H9 (cell line): Measurements from ENCODE around the gene ROBO1. TPM values are rescaled to one million over a fixed set of nuclear protein-coding genes. Genes with fewer than 3 reads are reported as not detected.

ENCODE experiments used
- DNase-seq: peaks from one replicate; pipeline ENCODE4 v3.0.0-alpha.2; 2017
- H2AFZ ChIP-seq: one replicate; pipeline ENCODE4 v1.6.1; 2013; ENCODE audit warnings: mild to moderate bottlenecking, low read length, control low read depth, moderate library complexity
- H2AK5ac ChIP-seq: 2 replicates; pipeline ENCODE4 v1.6.1; 2013; ENCODE audit warnings: low read length, control low read depth, mixed read lengths; ENCODE audit not compliant: insufficient read length
- H2BK120ac ChIP-seq: one replicate; pipeline ENCODE4 v1.6.1; 2013; ENCODE audit warnings: low read depth, mild to moderate bottlenecking, low read length, control low read depth, inconsistent platforms; ENCODE audit not compliant: poor library complexity, severe bottlenecking
- H2BK12ac ChIP-seq: 2 replicates; pipeline ENCODE4 v1.6.1; 2013; ENCODE audit warnings: low read length, control low read depth, mixed read lengths, low read depth; ENCODE audit not compliant: insufficient read length
- H2BK15ac ChIP-seq: 2 replicates; pipeline ENCODE4 v1.6.1; 2013; ENCODE audit warnings: low read depth, low read length, control low read depth
- H2BK20ac ChIP-seq: one replicate; pipeline ENCODE4 v1.6.1; 2013; ENCODE audit warnings: low read depth, mild to moderate bottlenecking, low read length, control low read depth, inconsistent platforms; ENCODE audit not compliant: poor library complexity, severe bottlenecking
- H2BK5ac ChIP-seq: 2 replicates; pipeline ENCODE4 v1.6.1; 2013; ENCODE audit warnings: low read length, control low read depth, mixed read lengths; ENCODE audit not compliant: insufficient read length
- H3K14ac ChIP-seq: 2 replicates; pipeline ENCODE4 v1.6.1; 2013; ENCODE audit warnings: low read length, control low read depth; ENCODE audit not compliant: insufficient read depth
- H3K18ac ChIP-seq: 2 replicates; pipeline ENCODE4 v1.6.1; 2013; ENCODE audit warnings: low read depth, mild to moderate bottlenecking, mixed read lengths, low read length, control low read depth; ENCODE audit not compliant: insufficient read length
- H3K23ac ChIP-seq: 2 replicates; pipeline ENCODE4 v1.6.1; 2013; ENCODE audit warnings: low read length, control low read depth, mixed read lengths, low read depth; ENCODE audit not compliant: insufficient read length
- H3K23me2 ChIP-seq: 2 replicates; pipeline ENCODE4 v1.6.1; 2013; ENCODE audit warnings: low read depth, mild to moderate bottlenecking, mixed read lengths, low read length, control low read depth; ENCODE audit not compliant: insufficient read length, poor library complexity, severe bottlenecking
- H3K27ac ChIP-seq: 2 replicates; pipeline ENCODE4 v1.5.1; 2013; ENCODE audit warnings: low read length, control low read depth, mixed read lengths, low read depth; ENCODE audit not compliant: insufficient read length
- H3K27me3 ChIP-seq: 2 replicates; pipeline ENCODE4 v1.6.1; 2013; ENCODE audit warnings: low read length, control low read depth, inconsistent platforms; ENCODE audit not compliant: insufficient read depth
- H3K4ac ChIP-seq: 2 replicates; pipeline ENCODE4 v1.6.1; 2013; ENCODE audit warnings: low read depth, mild to moderate bottlenecking, control low read depth, inconsistent platforms, low read length, moderate library complexity
- H3K4me1 ChIP-seq: 2 replicates; pipeline ENCODE4 v1.6.1; 2013; ENCODE audit warnings: low read length, control low read depth, inconsistent platforms; ENCODE audit not compliant: insufficient read depth
- H3K4me2 ChIP-seq: 2 replicates; pipeline ENCODE4 v1.6.1; 2013; ENCODE audit warnings: low read length, control low read depth, mixed read lengths; ENCODE audit not compliant: insufficient read length, insufficient read depth
- H3K56ac ChIP-seq: 2 replicates; pipeline ENCODE4 v1.6.1; 2013; ENCODE audit warnings: low read depth, mild to moderate bottlenecking, mixed read lengths, low read length, control low read depth; ENCODE audit not compliant: insufficient read length
- H3K79me1 ChIP-seq: 2 replicates; pipeline ENCODE4 v1.6.1; 2013; ENCODE audit warnings: low read depth, mild to moderate bottlenecking, moderate library complexity, low read length, control low read depth, inconsistent platforms; ENCODE audit not compliant: insufficient read depth, poor library complexity, severe bottlenecking
- H3K79me2 ChIP-seq: 2 replicates; pipeline ENCODE4 v1.6.1; 2013; ENCODE audit warnings: low read length, control low read depth, inconsistent platforms; ENCODE audit not compliant: insufficient read depth
- H3K9ac ChIP-seq: 2 replicates; pipeline ENCODE4 v1.6.1; 2013; ENCODE audit warnings: low read length, control low read depth, mixed read lengths; ENCODE audit not compliant: insufficient read length; ENCODE audit errors: extremely low read depth
- H3K9me3 ChIP-seq: one replicate; pipeline ENCODE4 v1.6.1; 2013; ENCODE audit warnings: low read depth, low read length, inconsistent platforms; ENCODE audit not compliant: control insufficient read depth
- H3T11ph ChIP-seq: one replicate; pipeline ENCODE4 v1.6.1; 2013; ENCODE audit warnings: mild to moderate bottlenecking, low read length, control low read depth, inconsistent platforms
- H4K20me1 ChIP-seq: one replicate; pipeline ENCODE4 v1.6.1; 2013; ENCODE audit not compliant: control insufficient read depth, insufficient read length, insufficient read depth
- H4K5ac ChIP-seq: 2 replicates; pipeline ENCODE4 v1.6.1; 2013; ENCODE audit warnings: low read depth, mild to moderate bottlenecking, mixed read lengths, low read length, control low read depth; ENCODE audit not compliant: insufficient read length
- H4K8ac ChIP-seq: replicated peaks from 2 replicates; pipeline ENCODE4 v1.6.1; 2013; ENCODE audit warnings: low read length, control low read depth, mixed read lengths, low read depth; ENCODE audit not compliant: insufficient read length
- H4K91ac ChIP-seq: 2 replicates; pipeline ENCODE4 v1.6.1; 2013; ENCODE audit warnings: low read depth, mild to moderate bottlenecking, moderate library complexity, mixed read lengths, low read length, control low read depth; ENCODE audit not compliant: insufficient read length
- H3K27ac Mint-ChIP-seq, 3 experiments: 2 replicates in 2 of 3; 3 replicates in 1 of 3; pipeline ENCODE4 v1.8.0; 2020 to 2021; ENCODE audit warnings: mixed read lengths in 3 of 3, mild to moderate bottlenecking in 1 of 3, moderate library complexity in 1 of 3
- H3K27me3 Mint-ChIP-seq: 2 replicates; pipeline ENCODE4 v1.8.0; 2021; ENCODE audit warnings: low read depth, mild to moderate bottlenecking, moderate library complexity, mixed read lengths
- H3K36me3 Mint-ChIP-seq, 3 experiments: 2 replicates in 2 of 3; 3 replicates in 1 of 3; pipeline ENCODE4 v1.8.0; 2020 to 2021; ENCODE audit warnings: low read depth in 3 of 3, mixed read lengths in 3 of 3; ENCODE audit not compliant: insufficient read depth in 1 of 3
- H3K4me1 Mint-ChIP-seq, 2 experiments: 2 replicates each; pipeline ENCODE4 v1.8.0; 2020; ENCODE audit warnings: mixed read lengths in 2 of 2
- H3K4me3 Mint-ChIP-seq, 2 experiments: 2 replicates in 1 of 2; 3 replicates in 1 of 2; pipeline ENCODE4 v1.8.0; 2020 to 2021; ENCODE audit warnings: mild to moderate bottlenecking in 2 of 2, mixed read lengths in 2 of 2, moderate library complexity in 1 of 2
- H3K9me3 Mint-ChIP-seq, 2 experiments: 2 replicates in 1 of 2; 3 replicates in 1 of 2; pipeline ENCODE4 v1.8.0; 2020; ENCODE audit warnings: mild to moderate bottlenecking in 2 of 2, mixed read lengths in 2 of 2, moderate library complexity in 1 of 2
- WGBS: extraction: QIAGEN DNeasy Blood & Tissue Kit; methylation state at CpG from one replicate; pipeline ENCODE4 v1.1.7; 2013; ENCODE audit warnings: missing lambda C conversion rate, low lambda C conversion rate, mixed read lengths; ENCODE audit not compliant: insufficient read length; ENCODE audit errors: extremely low coverage; 5-methylcytosine and 5-hydroxymethylcytosine counted together
- total RNA-seq: library from RNA; stranded (reverse); gene quantifications from 2 replicates; pipeline ENCODE4 v1.2.1, GENCODE V29; 2021
- TF ChIP-seq, protein P1 (sequence below): fragments of 200-600 bp; sonication (generic); conservative IDR thresholded peaks from 3 replicates; pipeline ENCODE4 v1.8.0; 2021; ENCODE audit warnings: antibody characterized with exemption, mild to moderate bottlenecking

Gene ROBO1
- total RNA-seq, 1 experiment from 2014 or later = 62.7 TPM

DNA sequence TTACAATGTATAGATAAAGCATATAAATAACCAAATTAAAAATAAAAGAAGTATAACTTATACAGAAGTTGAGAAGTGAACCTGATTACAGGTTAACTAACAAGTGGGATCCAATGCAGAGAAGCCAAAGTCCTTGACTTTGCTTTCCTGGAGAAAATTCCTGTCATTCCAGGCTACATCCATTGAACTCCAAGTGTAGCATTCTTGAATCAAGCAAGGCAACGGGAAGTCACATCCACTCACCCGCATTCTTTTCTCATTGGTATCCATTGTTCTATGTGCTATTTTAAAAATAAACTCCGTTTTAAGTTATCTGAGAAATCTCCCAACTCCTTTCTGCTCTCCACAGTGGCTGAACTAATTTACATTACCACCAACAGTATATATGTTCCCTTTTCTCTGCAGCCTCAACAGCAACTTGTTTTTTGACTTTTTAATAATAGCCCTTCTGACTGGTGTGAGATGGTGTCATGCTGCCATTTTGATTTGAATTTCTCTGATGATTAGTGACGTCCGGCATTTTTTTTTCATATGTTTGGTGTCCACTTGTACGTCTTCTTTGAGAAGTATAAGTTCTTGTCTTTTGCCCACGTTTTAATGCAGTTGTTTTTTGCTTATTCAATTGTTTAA lies 534.3 kb downstream of the ROBO1 start:
- no peaks in the 10 kb centered on the region for H3K9me3 ChIP-seq
- no peak overlapping the region for H2BK120ac ChIP-seq
- H4K20me1 ChIP-seq = no peaks in the 10 kb centered on the region
- no peak overlapping the region for H3K14ac ChIP-seq
- no peak overlapping the region for H2BK15ac ChIP-seq
- H3K9me3 Mint-ChIP-seq = peaks cover 7 to 8% of the 10 kb centered on the region in 2 experiments; a peak in 3 of 5 replicates
- no peaks in the 10 kb centered on the region for H3K79me1 ChIP-seq
- H3K36me3 Mint-ChIP-seq = peaks cover 0 to 10% (median 4%) of the 10 kb centered on the region in 3 experiments; a peak in 3 of 7 replicates
- H2BK12ac ChIP-seq = no peak overlapping the region
- H4K91ac ChIP-seq = no peak overlapping the region
- no peak overlapping the region for H2AFZ ChIP-seq
- no peak overlapping the region for H4K8ac ChIP-seq
- H3K23me2 ChIP-seq = no peaks in the 10 kb centered on the region
- H4K5ac ChIP-seq = no peak overlapping the region
- no peak overlapping the region for H2BK20ac ChIP-seq
- H3K27ac ChIP-seq = peak overlapping the region; percentile 65
- H3K4me2 ChIP-seq = no peak overlapping the region
- no peak overlapping the region for H3K4ac ChIP-seq
- no peak overlapping the region for H3K18ac ChIP-seq
- no peaks in the 10 kb centered on the region; the same call in 1 of the 2 replicates for H3K4me1 ChIP-seq
- H3K79me2 ChIP-seq = no peaks in the 10 kb centered on the region
- H3K4me1 Mint-ChIP-seq = peaks cover 14 to 22% of the 10 kb centered on the region in 2 experiments
- H2BK5ac ChIP-seq = no peak overlapping the region
- no peak overlapping the region for H3K23ac ChIP-seq
- no peak overlapping the region for H2AK5ac ChIP-seq
- H3K27me3 ChIP-seq = no peaks in the 10 kb centered on the region
- no peaks in the 10 kb centered on the region for H3K27me3 Mint-ChIP-seq
- DNase-seq = peak; percentile 31
- no peak overlapping the region for H3T11ph ChIP-seq
- no peak overlapping the region for H3K4me3 Mint-ChIP-seq
- no peak overlapping the region for H3K56ac ChIP-seq
- TF ChIP-seq, protein P1, sequence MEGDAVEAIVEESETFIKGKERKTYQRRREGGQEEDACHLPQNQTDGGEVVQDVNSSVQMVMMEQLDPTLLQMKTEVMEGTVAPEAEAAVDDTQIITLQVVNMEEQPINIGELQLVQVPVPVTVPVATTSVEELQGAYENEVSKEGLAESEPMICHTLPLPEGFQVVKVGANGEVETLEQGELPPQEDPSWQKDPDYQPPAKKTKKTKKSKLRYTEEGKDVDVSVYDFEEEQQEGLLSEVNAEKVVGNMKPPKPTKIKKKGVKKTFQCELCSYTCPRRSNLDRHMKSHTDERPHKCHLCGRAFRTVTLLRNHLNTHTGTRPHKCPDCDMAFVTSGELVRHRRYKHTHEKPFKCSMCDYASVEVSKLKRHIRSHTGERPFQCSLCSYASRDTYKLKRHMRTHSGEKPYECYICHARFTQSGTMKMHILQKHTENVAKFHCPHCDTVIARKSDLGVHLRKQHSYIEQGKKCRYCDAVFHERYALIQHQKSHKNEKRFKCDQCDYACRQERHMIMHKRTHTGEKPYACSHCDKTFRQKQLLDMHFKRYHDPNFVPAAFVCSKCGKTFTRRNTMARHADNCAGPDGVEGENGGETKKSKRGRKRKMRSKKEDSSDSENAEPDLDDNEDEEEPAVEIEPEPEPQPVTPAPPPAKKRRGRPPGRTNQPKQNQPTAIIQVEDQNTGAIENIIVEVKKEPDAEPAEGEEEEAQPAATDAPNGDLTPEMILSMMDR = no peak
- WGBS = no CpG with 5 or more reads among the region's 7 CpGs
- H3K9ac ChIP-seq = no peak overlapping the region
- peak overlapping the region; percentile 1 to 18 (median 5); a peak in 4 of 7 replicates for H3K27ac Mint-ChIP-seq
